Spleen (tissue), 11 donors: ENCODE measurements around the gene TADA2B. TPM values are rescaled to one million over a fixed set of nuclear protein-coding genes. Genes with fewer than 3 reads are reported as not detected.
A peak's percentile ranks its signal among the peaks of the same experiment; 100 is the strongest.
"Not testable (repeated sequence)": the region's sequence is repeated elsewhere in the genome, so short reads cannot be mapped to it uniquely, and the experiment has no call there.

ENCODE experiments used
- DNase-seq: peaks from one replicate; pipeline ENCODE4 v3.0.0-alpha.2; 2020
- H3K27ac ChIP-seq, 8 donors: fragments of 200-600 bp; sonication (generic) in 7 of 8; 1 replicate in 4 of 8; 2 replicates in 4 of 8; pipeline versions ENCODE4 v1.5.0 to v1.8.0; 2016 to 2021; ENCODE audit warnings: inconsistent platforms in 4 of 8, mild to moderate bottlenecking in 4 of 8, moderate library complexity in 1 of 8
- H3K27me3 ChIP-seq, 7 donors: fragments of 200-600 bp; sonication (generic) in 6 of 7; replicated peaks in 1 of 7; 1 replicate in 4 of 7; 2 replicates in 3 of 7; pipeline versions ENCODE4 v1.5.0 to v1.8.0; 2016 to 2021; ENCODE audit warnings: inconsistent platforms in 3 of 7, mild to moderate bottlenecking in 1 of 7
- H3K36me3 ChIP-seq, 6 donors: fragments of 200-600 bp; sonication (generic) in 5 of 6; 1 replicate in 4 of 6; 2 replicates in 2 of 6; pipeline versions ENCODE4 v1.5.0 to v1.8.0; 2016 to 2021; ENCODE audit warnings: inconsistent platforms in 2 of 6
- H3K4me1 ChIP-seq, 6 donors: fragments of 200-600 bp; sonication (generic) in 5 of 6; 1 replicate in 3 of 6; 2 replicates in 3 of 6; pipeline versions ENCODE4 v1.5.0 to v1.8.0; 2016 to 2021; ENCODE audit warnings: inconsistent platforms in 3 of 6
- H3K4me3 ChIP-seq, 8 donors: fragments of 200-600 bp; sonication (generic) in 7 of 8; 1 replicate in 4 of 8; 2 replicates in 4 of 8; pipeline versions ENCODE4 v1.5.0 to v1.8.0; 2016 to 2021; ENCODE audit warnings: inconsistent platforms in 4 of 8, mild to moderate bottlenecking in 4 of 8, moderate library complexity in 2 of 8
- H3K9me3 ChIP-seq, 8 donors: fragments of 200-600 bp; sonication (generic) in 7 of 8; 1 replicate in 4 of 8; 2 replicates in 4 of 8; pipeline versions ENCODE4 v1.5.0 to v1.8.0; 2016 to 2021; ENCODE audit warnings: inconsistent platforms in 4 of 8
- POLR2A ChIP-seq, 3 donors: fragments of 450-650 bp; IDR thresholded peaks; one replicate each; pipeline ENCODE4 v1.5.1; 2017; ENCODE audit warnings: antibody characterized with exemption in 3 of 3, mild to moderate bottlenecking in 1 of 3
- POLR2AphosphoS5 ChIP-seq, 3 donors: sonication (generic); formaldehyde crosslinking; IDR thresholded peaks; one replicate each; pipeline ENCODE4 v1.5.1; 2017; ENCODE audit warnings: antibody characterized with exemption in 3 of 3
- WGBS, 5 donors: extraction: QIAGEN DNeasy Blood & Tissue Kit in 3 of 5; methylation state at CpG; one replicate each; pipeline versions ENCODE4 v1.1.5 to v1.1.7; 2013 to 2018; 5-methylcytosine and 5-hydroxymethylcytosine counted together
- intact Hi-C: fragments of 100-400 bp; cut with DNase I; formaldehyde crosslinking; loops from one replicate; pipeline ENCODE4 v1.15.0; 2023; ENCODE audit warnings: low total_unique reads
- polyA plus RNA-seq, 3 donors: library from polyadenylated mRNA; stranded (reverse); fragments of 200-250 nt; gene quantifications; one replicate each; pipeline ENCODE4 v1.2.1, GENCODE V29; 2013
- total RNA-seq, 7 donors: library from RNA; depleted of rRNA in 3 of 7; stranded (reverse); fragments of >200 nt in 3 of 7; fragmentation: NEBNext Ultra II Directional in 4 of 7; extraction: Animal tissue kit (Norgen Biotek cat#: 25700) in 4 of 7; gene quantifications; one replicate each; pipeline versions ENCODE4 v1.1.0 to v1.2.1, GENCODE V29; 2016 to 2021
- TF ChIP-seq, protein P1 (sequence below), 11 experiments: fragments of 200-600 bp in 7 of 11; fragments of 450-650 bp in 4 of 11; sonication (generic) in 4 of 11; IDR thresholded peaks in 8 of 11; conservative IDR thresholded peaks in 3 of 11; 1 replicate in 7 of 11; 2 replicates in 4 of 11; pipeline versions ENCODE4 v1.4.0 to v1.8.0; 2016 to 2021; ENCODE audit warnings: antibody characterized with exemption in 11 of 11, inconsistent platforms in 4 of 11, mild to moderate bottlenecking in 1 of 11
- donor health status: healthy with polysubstance abuse.
- donor health status: DM: no; HTN: no; CAD: no; lungs with moderate emphysema.
- donor health status: DM: no; HTN: no; CAD: no.
- donor health status: Bipolar disorder and iron deficiency.
- donor health status: healthy.
- donor health status: DM: no; HTN: no; CAD: no.
- donor health status: DM: yes; HTN: yes; CAD: no.

TADA2B gene
- total and polyA plus RNA-seq, 10 donors: 9.9 to 32.2 (median 25.8) TPM

DNA sequence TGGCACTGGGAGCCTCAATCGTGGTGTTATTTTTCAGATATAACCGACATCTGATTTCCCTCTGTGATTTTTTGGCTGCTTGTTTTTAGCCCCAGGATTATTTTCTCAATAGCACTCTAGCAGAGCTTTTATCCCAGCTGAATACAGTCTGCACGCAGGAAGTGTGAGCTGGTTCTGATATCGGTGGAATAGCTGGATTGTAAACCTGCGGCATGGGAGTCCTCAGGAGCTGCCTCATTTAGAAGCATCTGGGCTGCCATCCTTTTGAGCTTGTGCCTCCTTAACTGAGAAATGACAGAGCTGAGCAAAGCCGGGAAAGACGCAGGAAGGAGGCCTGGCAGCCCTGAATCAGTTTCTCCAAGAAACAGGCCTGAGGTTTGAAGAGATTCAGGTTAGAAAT, 53.1 kb downstream of the TADA2B start:
- no peaks in the 10 kb centered on the region for H3K36me3 ChIP-seq
- no peak overlapping the region for H3K27ac ChIP-seq
- no peak overlapping the region for H3K4me3 ChIP-seq
- 91 to 96% (median 93%) methylated on average over 7 of the region's 7 CpGs for WGBS, 5 donors
- intact Hi-C loops: no loop called here
- DNase-seq: no peak
- TF ChIP-seq POLR2A (IDR thresholded peaks at IDR 0.05) (no peak), POLR2AphosphoS5 (IDR thresholded peaks at IDR 0.05) (no peak)
- TF ChIP-seq, protein P1, sequence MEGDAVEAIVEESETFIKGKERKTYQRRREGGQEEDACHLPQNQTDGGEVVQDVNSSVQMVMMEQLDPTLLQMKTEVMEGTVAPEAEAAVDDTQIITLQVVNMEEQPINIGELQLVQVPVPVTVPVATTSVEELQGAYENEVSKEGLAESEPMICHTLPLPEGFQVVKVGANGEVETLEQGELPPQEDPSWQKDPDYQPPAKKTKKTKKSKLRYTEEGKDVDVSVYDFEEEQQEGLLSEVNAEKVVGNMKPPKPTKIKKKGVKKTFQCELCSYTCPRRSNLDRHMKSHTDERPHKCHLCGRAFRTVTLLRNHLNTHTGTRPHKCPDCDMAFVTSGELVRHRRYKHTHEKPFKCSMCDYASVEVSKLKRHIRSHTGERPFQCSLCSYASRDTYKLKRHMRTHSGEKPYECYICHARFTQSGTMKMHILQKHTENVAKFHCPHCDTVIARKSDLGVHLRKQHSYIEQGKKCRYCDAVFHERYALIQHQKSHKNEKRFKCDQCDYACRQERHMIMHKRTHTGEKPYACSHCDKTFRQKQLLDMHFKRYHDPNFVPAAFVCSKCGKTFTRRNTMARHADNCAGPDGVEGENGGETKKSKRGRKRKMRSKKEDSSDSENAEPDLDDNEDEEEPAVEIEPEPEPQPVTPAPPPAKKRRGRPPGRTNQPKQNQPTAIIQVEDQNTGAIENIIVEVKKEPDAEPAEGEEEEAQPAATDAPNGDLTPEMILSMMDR (IDR thresholded peaks at IDR 0.05 in 8 of 11, conservative IDR thresholded peaks at IDR 0.05 in 3 of 11): no peak
- H3K27me3 ChIP-seq: peaks cover 0 to 13% (median 0%) of the 10 kb centered on the region in 7 donors
- peaks cover 0 to 3% (median 2%) of the 10 kb centered on the region in 6 donors for H3K4me1 ChIP-seq
- no peaks in the 10 kb centered on the region for H3K9me3 ChIP-seq

DNA sequence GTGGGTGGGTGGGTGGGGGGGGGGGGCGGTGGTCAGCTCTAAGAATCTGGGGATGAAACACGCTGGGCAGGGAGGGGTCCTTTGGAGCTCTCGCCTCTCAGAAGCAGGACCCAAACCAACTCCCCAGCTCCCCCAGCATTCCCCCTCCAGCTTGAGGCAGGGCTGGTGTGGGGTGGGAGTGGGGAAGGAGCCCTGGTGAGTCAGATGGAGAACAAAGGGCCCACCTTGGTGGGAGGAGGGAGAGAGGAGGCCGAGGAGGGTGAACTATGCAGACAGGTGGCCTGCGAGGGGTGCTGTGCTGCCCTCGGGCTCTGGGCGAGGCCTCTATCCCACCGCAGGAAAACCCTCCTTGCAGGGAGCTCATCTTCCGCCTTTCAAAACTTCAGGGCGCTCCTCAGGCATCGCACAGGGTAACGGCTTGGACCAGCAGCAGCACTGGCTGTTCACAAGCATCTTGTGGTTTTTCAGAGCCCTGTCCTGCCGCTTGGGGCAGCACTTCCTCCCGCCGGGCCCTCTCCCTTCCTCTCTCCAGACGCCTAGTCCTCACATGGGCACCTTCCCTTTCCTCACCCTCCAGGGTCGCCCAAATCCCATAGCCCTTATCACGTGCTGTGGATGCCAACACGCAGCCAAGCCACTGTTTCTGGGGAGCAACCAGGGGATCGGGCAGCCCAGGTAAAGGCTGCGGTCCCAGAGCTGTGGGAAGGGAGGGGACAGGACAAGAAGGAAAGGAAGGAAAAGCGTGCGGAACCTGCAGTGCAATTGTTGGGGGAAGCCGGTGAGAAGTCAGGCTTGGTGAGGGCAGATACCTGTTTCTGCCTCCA, 58.7 kb downstream of the TADA2B start:
- 11 to 17% (median 15%) methylated on average over 22 to 24 of the region's 24 CpGs for WGBS, 5 donors
- Histone ChIP-seq H3K36me3 (no peaks in the 10 kb centered on the region), H3K9me3 (no peaks in the 10 kb centered on the region), H3K27ac (peak overlapping the region in 6 of 8 donors; percentile 27 to 89 (median 84)), H3K27me3 (no peaks in the 10 kb centered on the region), H3K4me1 (peaks cover 11 to 35% (median 28%) of the 10 kb centered on the region in 6 donors), H3K4me3 (peak overlapping the region; percentile 37 to 80 (median 59))
- peak in 2 of 3 donors; percentile 50 to 51 for TF ChIP-seq POLR2AphosphoS5 (IDR thresholded peaks at IDR 0.05)
- TF ChIP-seq, protein P1 (IDR thresholded peaks at IDR 0.05 in 8 of 11, conservative IDR thresholded peaks at IDR 0.05 in 3 of 11): peak; percentile 21 to 85 (median 71)
- no peak for TF ChIP-seq POLR2A (IDR thresholded peaks at IDR 0.05)
- intact Hi-C loops: no loop called here
- DNase-seq: peak; percentile 90

DNA sequence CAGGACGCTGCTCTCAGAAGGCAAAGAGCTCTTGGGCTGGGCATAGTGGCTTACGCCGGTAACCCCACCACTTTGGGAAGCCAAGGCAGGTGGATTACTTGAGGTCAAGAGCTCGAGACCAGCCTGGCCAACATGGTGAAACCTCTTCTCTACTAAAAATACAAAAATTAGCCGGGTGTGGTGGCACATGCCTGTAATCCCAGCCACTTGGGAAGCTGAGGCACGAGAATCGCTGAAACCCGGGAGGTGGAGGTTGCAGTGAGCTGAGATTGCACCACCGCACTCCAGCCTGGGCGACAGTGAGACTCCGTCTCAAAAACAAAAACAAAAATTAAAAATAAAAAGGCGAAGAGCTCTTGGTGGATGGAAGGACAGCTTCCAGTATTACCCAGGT, 59.3 kb downstream of the TADA2B start:
- 52 to 63% (median 58%) methylated on average over 12 of the region's 12 CpGs for WGBS, 5 donors

DNA sequence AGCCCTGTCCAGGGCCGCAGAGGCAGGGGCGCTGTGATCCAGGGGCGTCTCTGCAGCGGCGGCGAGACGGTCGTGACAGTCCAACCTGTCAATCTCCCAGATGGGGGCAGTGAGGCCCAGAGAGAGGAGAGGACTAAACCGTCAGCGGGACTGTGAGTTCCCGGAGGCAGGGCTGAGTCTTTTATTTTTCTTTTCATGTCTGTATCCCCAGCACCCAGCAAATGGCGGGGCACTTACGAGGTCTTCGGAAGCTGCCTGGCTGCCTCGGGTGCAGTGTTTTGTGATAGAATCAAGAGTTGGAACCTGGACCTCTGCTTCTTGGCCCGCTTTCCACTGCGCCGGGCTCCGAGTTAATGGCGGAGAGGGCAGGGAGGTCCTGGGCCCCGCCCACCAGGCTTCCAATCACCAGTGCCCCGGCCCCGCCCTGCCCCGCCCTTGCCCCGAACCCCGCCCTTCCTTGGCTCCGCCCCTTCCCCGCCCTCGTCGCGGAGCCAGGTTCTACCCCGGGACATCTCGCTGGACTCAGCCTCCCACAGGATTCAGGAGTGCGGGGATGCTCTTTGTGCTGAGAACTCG, 59.9 kb downstream of the TADA2B start:
- Histone ChIP-seq H3K4me3 (peak overlapping the region; percentile 37 to 80 (median 59)), H3K36me3 (no peaks in the 10 kb centered on the region), H3K9me3 (no peaks in the 10 kb centered on the region), H3K27me3 (no peaks in the 10 kb centered on the region), H3K27ac (peak overlapping the region; percentile 58 to 89 (median 84)), H3K4me1 (peaks cover 11 to 35% (median 28%) of the 10 kb centered on the region in 6 donors)
- intact Hi-C loops: no loop called here
- WGBS, 5 donors: 0 to 2% (median 1%) methylated on average over 16 to 35 of the region's 35 CpGs
- TF ChIP-seq, protein P1 (IDR thresholded peaks at IDR 0.05 in 8 of 11, conservative IDR thresholded peaks at IDR 0.05 in 3 of 11): no peak
- TF ChIP-seq POLR2AphosphoS5 (IDR thresholded peaks at IDR 0.05) (peak; percentile 73 to 83 (median 78)), POLR2A (IDR thresholded peaks at IDR 0.05) (peak in 1 of 3 donors; percentile 17)
- DNase-seq: peak; percentile 94

More for the DNA sequence above, 59.3 kb downstream of the TADA2B start:
- Histone ChIP-seq H3K4me1 (peaks cover 11 to 35% (median 28%) of the 10 kb centered on the region in 6 donors), H3K27ac (peak overlapping the region; percentile 58 to 89 (median 84)), H3K4me3 (peak overlapping the region; percentile 37 to 80 (median 59))
- DNase-seq, H3K27me3 ChIP-seq, H3K36me3 ChIP-seq, H3K9me3 ChIP-seq, intact Hi-C loops: not testable (repeated sequence)
